Neutrophil (primary cell): Measurements from ENCODE around the gene CYFIP1.

Source experiments
- H3K27ac ChIP-seq: fragments of 200-600 bp; sonication (generic); 2 replicates; pipeline ENCODE4 v1.5.1; 2016; ENCODE audit warnings: mild to moderate bottlenecking, moderate library complexity
- H3K27me3 ChIP-seq: fragments of 200-600 bp; sonication (generic); 2 replicates; pipeline ENCODE4 v1.6.0; 2016; ENCODE audit warnings: mild to moderate bottlenecking
- H3K36me3 ChIP-seq: fragments of 200-600 bp; sonication (generic); 2 replicates; pipeline ENCODE4 v1.5.1; 2017
- H3K4me1 ChIP-seq, 2 experiments: fragments of 200-600 bp in 1 of 2; sonication (generic) in 1 of 2; 1 replicate in 1 of 2; 2 replicates in 1 of 2; pipeline versions ENCODE4 v1.5.1 to v1.6.1; 2013 to 2016; ENCODE audit warnings: low read depth in 1 of 2, low read length in 1 of 2, mild to moderate bottlenecking in 1 of 2, moderate library complexity in 1 of 2; ENCODE audit not compliant: control insufficient read depth in 1 of 2, insufficient read depth in 1 of 2
- H3K4me3 ChIP-seq, 2 experiments: fragments of 200-600 bp in 1 of 2; sonication (generic) in 1 of 2; 1 replicate in 1 of 2; 2 replicates in 1 of 2; pipeline ENCODE4 v1.5.1; 2013 to 2016; ENCODE audit warnings: low read depth in 1 of 2, low read length in 1 of 2, mild to moderate bottlenecking in 1 of 2, moderate library complexity in 1 of 2
- H3K9me3 ChIP-seq: fragments of 200-600 bp; sonication (generic); 2 replicates; pipeline ENCODE4 v1.5.1; 2016
- TF ChIP-seq, protein P1 (sequence below): fragments of 200-600 bp; sonication (generic); IDR thresholded peaks from 2 replicates; pipeline ENCODE4 v1.5.1; 2016; ENCODE audit warnings: antibody characterized with exemption

Gene CYFIP1

DNA sequence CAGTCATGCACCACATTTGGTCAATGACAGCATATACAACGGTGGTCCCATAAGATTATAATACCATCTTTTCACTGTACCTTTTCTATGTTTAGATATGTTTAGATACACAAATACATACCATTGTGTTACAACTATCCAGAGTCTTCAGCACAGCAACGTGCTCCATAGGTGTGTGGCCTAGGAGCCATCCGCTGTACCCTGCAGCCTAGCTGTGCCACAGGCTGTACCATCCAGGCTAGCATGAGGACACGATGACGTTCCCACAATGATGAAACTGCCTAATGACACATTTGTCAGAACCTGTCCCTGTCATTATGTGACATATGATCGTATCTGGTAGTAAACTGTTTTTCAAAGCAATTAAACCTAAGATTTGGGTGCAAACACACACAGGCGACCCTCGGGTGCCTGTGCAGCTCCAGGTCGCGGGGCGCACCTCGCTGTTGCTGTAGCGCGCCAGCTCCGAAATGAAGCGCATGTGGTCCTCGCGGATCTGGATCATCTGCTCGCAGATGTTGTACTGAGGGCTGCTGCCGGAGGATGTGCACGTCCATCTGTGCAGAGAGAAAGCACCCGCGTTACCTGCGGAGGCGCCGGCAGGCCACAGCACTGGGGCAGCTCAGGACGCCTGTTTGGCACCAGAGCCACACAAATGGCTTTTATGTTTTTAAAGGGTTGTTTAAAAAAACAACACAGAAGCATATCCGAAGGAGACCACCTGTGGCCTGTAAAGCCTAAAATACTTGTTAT, 48.2 kb downstream of the CYFIP1 start:
- H3K27ac ChIP-seq = no peak overlapping the region
- H3K36me3 ChIP-seq = no peaks in the 10 kb centered on the region
- no peak overlapping the region for H3K4me3 ChIP-seq
- H3K4me1 ChIP-seq = no peaks in the 10 kb centered on the region
- H3K9me3 ChIP-seq = no peaks in the 10 kb centered on the region
- TF ChIP-seq, protein P1, sequence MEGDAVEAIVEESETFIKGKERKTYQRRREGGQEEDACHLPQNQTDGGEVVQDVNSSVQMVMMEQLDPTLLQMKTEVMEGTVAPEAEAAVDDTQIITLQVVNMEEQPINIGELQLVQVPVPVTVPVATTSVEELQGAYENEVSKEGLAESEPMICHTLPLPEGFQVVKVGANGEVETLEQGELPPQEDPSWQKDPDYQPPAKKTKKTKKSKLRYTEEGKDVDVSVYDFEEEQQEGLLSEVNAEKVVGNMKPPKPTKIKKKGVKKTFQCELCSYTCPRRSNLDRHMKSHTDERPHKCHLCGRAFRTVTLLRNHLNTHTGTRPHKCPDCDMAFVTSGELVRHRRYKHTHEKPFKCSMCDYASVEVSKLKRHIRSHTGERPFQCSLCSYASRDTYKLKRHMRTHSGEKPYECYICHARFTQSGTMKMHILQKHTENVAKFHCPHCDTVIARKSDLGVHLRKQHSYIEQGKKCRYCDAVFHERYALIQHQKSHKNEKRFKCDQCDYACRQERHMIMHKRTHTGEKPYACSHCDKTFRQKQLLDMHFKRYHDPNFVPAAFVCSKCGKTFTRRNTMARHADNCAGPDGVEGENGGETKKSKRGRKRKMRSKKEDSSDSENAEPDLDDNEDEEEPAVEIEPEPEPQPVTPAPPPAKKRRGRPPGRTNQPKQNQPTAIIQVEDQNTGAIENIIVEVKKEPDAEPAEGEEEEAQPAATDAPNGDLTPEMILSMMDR = no peak
- H3K27me3 ChIP-seq = no peaks in the 10 kb centered on the region

DNA sequence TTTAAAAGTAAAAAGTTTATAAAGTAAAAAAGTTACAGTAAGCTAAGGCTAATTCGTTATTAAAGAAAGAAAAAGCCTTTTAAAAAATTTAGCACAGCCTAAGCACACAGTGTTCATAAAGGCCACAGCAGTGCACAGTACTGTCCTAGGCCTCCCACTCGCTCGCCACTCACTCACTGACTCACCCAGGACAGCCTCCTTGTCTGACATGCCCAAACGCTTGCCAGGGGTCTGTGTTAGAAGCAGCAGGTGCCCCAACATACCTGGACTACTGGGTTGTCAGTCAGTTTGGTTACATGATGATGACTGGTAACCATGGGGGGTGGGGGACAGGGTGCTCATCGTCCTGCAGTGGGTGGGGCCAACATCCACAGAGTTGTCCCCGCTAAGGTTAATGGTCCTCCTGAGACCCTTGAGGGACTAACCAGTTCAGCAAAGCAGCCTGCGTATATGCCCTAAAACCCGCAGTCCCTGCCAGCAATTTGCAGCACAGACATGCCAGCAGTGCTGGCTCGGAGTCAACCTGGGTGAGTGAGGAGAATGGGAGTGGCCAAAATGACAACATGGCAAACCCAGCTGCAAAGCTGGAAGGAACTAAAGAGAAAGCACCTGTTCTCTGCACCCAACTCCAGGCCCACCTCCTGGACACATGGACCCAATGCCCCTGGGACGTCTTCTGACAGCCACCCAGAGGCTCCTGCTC, 49.2 kb downstream of the CYFIP1 start:
- Histone ChIP-seq H3K9me3 (no peaks in the 10 kb centered on the region), H3K4me1 (no peaks in the 10 kb centered on the region), H3K27ac (no peak overlapping the region), H3K4me3 (no peak overlapping the region), H3K27me3 (no peaks in the 10 kb centered on the region), H3K36me3 (no peaks in the 10 kb centered on the region)
- TF ChIP-seq, protein P1 = no peak

DNA sequence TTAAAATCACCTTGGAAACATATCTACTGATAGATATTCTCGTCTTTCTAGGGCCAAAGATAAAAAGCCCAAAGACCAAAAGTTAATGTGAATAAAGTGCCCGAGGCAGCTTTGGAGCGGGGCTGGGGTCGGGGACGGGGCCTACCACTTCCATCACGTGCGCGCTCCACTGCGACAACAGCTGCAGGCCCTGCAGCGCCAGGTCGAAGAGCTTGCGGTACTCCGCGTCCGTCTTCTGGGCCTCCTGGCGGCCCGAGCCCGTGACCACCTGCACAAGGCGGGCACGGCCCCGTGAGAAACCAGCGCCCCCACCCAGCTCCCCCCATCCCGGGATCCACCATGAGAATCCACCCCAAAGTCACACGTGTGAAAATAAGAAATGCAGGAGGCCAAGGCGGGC, 52.4 kb downstream of the CYFIP1 start:
- Histone ChIP-seq H3K27ac (no peak overlapping the region), H3K9me3 (no peaks in the 10 kb centered on the region), H3K27me3 (no peaks in the 10 kb centered on the region), H3K36me3 (no peaks in the 10 kb centered on the region), H3K4me3 (no peak overlapping the region), H3K4me1 (no peaks in the 10 kb centered on the region)
- TF ChIP-seq, protein P1 = no peak

DNA sequence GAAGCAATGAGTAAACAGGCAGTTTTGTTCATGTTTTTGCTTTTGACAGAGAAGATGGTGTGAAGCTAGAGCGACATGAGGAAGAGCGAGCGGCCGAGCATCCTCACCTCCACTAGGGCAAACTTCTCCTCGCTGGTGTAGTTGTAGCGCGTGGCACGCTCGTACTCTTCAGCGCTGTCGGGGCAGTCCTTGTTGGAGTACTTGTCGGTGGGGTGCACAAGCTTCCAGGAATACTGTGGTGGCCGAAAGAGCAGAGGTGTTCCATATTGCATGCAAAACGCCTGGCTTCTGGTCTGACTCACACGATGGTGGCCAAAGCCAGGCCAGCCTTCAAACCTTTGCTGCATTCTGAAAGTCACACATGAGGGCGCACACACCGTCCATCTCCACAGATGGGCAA, 54.3 kb downstream of the CYFIP1 start:
- no peaks in the 10 kb centered on the region for H3K4me1 ChIP-seq
- H3K27me3 ChIP-seq = no peaks in the 10 kb centered on the region
- no peak overlapping the region for H3K4me3 ChIP-seq
- TF ChIP-seq, protein P1 = no peak
- no peak overlapping the region for H3K27ac ChIP-seq
- H3K9me3 ChIP-seq = no peaks in the 10 kb centered on the region
- no peaks in the 10 kb centered on the region for H3K36me3 ChIP-seq

DNA sequence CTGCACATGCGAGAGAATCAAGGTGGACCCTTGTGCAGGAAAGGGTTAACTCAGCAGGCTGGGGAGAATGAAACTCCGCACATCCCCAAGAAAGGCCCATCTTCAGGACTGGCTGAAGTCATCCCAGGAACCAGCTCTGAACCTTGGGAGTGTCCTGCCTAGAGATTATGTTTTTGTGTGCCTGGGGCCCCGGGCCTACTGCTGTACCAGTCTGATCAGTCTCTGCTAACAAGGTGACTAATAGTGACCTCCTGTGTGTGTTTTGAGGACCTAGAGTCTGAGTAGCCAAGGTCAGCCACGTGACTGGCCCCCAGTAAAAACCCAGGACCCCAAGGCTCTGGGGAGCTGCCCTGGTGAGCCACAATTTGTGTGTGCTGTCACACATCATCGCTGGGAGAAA, 58.2 kb downstream of the CYFIP1 start:
- TF ChIP-seq, protein P1 = no peak
- Histone ChIP-seq H3K27ac (no peak overlapping the region), H3K36me3 (no peaks in the 10 kb centered on the region), H3K4me3 (no peak overlapping the region), H3K4me1 (no peaks in the 10 kb centered on the region), H3K9me3 (no peaks in the 10 kb centered on the region), H3K27me3 (no peaks in the 10 kb centered on the region)
